ENCODE results near the gene KANK3. TPM values are rescaled to one million over a fixed set of nuclear protein-coding genes. Genes with fewer than 3 reads are reported as not detected.

Gene KANK3
- total and polyA plus RNA-seq, 9 of the 15 experiments (the other 6 are each of a cell fraction or from before 2014, with no cell fraction given), result 0.03 to 0.40 (median 0.08) TPM; not detected in 6

- TF ChIP-seq ZNF511 (CRISPR knock-in tag; IDR thresholded peaks at IDR 0.05), result peak; percentile 96
- no peak; the same call in 1 of the 2 replicates for TF ChIP-seq MAFF (IDR thresholded peaks at IDR 0.05; ENCODE audit: low read length)
- TF ChIP-seq BCOR (IDR thresholded peaks at IDR 0.05), result no peak
- TF ChIP-seq AFF4 (CRISPR knock-in tag; IDR thresholded peaks at IDR 0.05), result no peak
- no peak for TF ChIP-seq GTF3C2 (IDR thresholded peaks at IDR 0.05; ENCODE audit: borderline replicate concordance, extremely low read depth, insufficient read length)
- peak; percentile 98 for TF ChIP-seq POLR2AphosphoS2 (IDR thresholded peaks at IDR 0.05; ENCODE audit: low read length)
- TF ChIP-seq TARDBP (IDR thresholded peaks at IDR 0.05), result peak; percentile 76; the same call in 1 of the 2 replicates
- no peak for TF ChIP-seq ZNF780A (CRISPR knock-in tag; IDR thresholded peaks at IDR 0.05)
- TF ChIP-seq NFIC (IDR thresholded peaks at IDR 0.05), result peak; percentile 89
- TF ChIP-seq MBD2 (IDR thresholded peaks at IDR 0.05; ENCODE audit: borderline replicate concordance, low read depth), result 0 out of 2 replicates have a peak, but pooled peaks have one; percentile 22
- TF ChIP-seq TGIF2 (CRISPR knock-in tag; IDR thresholded peaks at IDR 0.05), result peak; percentile 97
- no peak for TF ChIP-seq NELFE (IDR thresholded peaks at IDR 0.05; ENCODE audit: insufficient read depth, insufficient read length)
- TF ChIP-seq GATAD2B (IDR thresholded peaks at IDR 0.05; ENCODE audit: borderline replicate concordance), result no peak
- TF ChIP-seq POLR2G (IDR thresholded peaks at IDR 0.05; ENCODE audit: low read depth, low read length), result peak; percentile 93
- no peak for TF ChIP-seq ZNF717 (CRISPR knock-in tag; IDR thresholded peaks at IDR 0.05)
- no peak; the same call in 1 of the 2 replicates for TF ChIP-seq ZC3H4 (CRISPR knock-in tag; IDR thresholded peaks at IDR 0.05; ENCODE audit: borderline replicate concordance)
- TF ChIP-seq ARID1B (IDR thresholded peaks at IDR 0.05), result no peak
- no peak for TF ChIP-seq CHD1 (IDR thresholded peaks at IDR 0.05; ENCODE audit: low read length)
- TF ChIP-seq ZNF77 (CRISPR knock-in tag; IDR thresholded peaks at IDR 0.05), result 0 out of 2 replicates have a peak, but pooled peaks have one; percentile 14
- no peak for TF ChIP-seq THRAP3 (IDR thresholded peaks at IDR 0.05; ENCODE audit: borderline replicate concordance)
- no peak for TF ChIP-seq NFIX (CRISPR knock-in tag; IDR thresholded peaks at IDR 0.05; ENCODE audit: low read depth)
- TF ChIP-seq EP300 (IDR thresholded peaks at IDR 0.05; ENCODE audit: low read length), result no peak; the same call in 1 of the 2 replicates
- TF ChIP-seq ZNF23 (CRISPR knock-in tag; IDR thresholded peaks at IDR 0.05), result no peak
Observed at GRCh38 chr19:8307965-8308866, 34.8 kb downstream of the KANK3 start, which contains the start of gene CD320 (continued).

Data from K562 (cell line).